Islet of Langerhans (tissue), 1 donor: ENCODE results near the gene E2F1.
"Not testable (repeated sequence)": the region's sequence is repeated elsewhere in the genome, so short reads cannot be mapped to it uniquely, and the experiment has no call there.

Source experiments
- FAIRE-seq: peaks from one replicate; lab custom pipeline; 2011; peaks lifted over from hg19 to GRCh38; lab: Jason Lieb, UNC

E2F1 gene

DNA sequence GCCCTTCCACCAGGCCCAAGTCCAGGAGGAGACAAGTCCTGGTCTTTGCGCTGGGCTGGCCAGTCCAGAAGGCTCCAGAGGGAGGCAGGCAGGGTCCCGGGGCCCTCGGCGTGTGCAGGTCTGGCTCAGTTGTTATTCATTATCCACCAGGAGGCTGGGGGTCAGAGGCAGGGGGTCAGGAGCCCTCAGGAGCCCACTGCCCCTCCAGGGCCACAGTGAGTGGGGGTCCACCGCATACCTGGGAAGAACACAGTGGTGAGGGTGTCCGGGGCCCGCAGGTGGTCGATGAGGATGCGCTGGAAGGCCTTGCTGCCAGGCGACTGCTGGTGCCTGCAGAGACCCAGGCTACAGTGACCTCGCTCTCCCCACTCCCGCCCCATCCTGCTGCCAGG, 28.5 kb downstream of the E2F1 start:
- FAIRE-seq: no peak

DNA sequence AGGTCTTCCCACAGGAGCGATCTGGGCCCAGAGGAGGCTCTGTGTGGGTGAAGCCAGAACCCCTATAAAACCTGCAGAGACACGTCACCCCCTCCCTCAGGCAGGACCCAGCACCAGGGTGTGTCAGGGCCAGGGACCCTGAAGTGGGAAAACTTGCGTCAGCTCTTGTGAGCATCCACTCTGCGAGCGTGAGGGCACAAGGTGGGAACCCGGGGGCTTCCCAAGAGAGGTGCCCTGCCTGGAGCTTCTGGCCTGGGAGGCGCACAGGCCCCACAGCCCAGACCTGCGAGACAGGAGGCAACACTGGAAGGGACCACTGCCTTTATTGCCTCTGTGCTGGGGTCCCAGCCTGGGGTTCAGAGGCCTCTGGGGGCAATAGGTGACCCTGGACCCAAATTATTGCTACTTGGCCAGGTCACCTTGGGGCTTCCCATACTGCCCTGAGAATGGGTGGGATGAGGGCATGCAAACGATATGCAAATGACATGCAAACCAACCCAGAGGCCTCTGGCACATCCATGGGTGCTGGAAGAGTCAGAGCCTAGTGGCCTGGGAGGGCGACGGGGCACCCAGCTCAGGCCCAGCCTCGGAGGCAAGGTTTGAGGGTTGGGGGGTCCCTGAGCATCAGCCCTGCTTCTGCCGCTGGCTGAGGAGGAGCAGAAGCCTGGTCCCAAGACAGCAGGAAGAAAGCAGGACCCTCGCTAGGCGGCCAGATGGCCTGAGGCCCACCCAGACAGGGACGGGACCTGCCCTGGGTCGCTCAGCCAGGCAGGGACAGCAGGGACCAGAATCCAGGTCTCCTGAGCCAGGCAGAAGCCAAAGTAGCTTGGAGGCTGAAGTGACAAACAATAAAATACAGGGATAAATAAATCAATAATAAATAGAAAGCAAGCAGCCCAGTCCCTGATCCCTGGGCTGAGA, 29.1 kb downstream of the E2F1 start:
- FAIRE-seq: no peak

DNA sequence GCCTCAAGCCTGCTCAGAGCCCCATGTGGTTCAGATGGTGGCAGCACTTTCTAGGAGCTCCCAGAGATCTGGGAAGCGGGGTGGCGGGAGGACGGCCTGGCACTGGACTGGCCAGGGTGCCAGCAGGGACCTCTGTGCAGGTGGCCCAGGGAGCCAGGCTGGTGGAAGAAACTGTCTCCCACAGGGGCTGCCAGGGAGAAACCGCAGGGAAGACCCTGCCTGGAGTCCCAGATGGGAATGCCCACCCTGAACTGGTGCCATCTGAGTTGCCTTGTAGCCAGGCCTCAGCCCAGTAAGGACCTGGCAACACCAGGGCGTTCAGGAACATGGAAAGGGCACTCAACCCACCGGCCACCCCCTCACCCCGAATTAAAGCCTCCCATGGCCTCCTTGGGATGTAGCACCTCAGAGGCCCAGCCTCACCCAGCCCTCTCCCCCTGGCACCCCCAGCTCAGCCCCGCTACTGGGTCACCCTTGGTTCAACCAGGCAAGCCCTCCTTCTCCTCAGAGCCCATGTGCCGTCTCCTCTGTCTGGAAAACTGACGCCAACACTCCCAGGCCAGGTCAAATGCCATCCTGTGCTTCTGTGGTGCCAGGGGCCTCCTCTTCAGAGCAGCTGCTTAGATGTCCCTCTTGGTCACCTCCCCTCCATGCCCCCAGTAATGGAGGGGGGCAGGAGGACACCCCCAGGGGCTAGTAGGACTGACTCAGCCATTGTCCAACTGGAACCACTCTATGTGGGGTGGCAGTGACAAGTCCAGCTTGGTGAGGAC, 30.0 kb downstream of the E2F1 start:
- no peak for FAIRE-seq

DNA sequence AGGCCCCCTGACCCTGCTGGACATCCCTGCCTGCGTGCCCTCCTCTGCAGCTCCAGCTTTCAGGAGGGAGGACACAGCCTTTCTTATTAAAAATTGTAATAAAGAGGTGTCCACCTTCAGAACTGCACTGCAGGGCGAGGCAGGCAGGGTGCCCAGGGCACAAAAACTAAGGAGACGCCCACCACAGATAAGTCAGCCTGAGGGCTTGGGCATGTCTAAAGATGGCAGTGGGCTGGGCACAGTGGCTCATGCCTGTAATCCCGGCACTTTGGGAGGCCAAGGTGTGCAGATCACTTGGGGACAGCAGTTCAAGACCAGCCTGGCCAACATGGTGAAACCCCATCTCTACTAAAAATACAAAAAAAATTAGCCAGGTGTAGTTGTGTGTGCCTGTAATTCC, 31.0 kb downstream of the E2F1 start:
- FAIRE-seq: no peak

DNA sequence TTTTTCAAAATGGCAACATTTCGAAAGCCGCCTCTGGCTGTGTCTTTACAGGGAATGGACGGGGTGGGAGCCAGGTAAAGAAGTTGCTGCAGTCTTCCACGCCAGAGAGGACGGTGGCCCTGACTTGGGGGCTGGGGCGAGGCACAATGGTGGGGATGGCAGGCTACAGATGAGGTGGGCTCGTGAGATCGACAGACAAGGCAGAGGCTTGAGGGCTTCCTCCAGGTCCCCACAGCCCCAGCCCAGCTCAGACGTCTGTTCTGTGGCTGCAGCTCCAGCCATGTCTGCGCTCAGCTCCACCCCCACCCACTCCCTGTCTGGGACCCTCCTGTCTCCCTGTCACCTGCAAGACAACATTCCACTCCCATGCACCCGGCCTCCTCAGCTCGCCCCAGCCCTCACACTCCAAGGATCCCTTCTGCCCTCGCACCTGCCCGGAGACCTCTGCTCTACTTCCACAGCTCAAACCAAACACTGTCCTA, 31.5 kb downstream of the E2F1 start:
- FAIRE-seq: no peak

DNA sequence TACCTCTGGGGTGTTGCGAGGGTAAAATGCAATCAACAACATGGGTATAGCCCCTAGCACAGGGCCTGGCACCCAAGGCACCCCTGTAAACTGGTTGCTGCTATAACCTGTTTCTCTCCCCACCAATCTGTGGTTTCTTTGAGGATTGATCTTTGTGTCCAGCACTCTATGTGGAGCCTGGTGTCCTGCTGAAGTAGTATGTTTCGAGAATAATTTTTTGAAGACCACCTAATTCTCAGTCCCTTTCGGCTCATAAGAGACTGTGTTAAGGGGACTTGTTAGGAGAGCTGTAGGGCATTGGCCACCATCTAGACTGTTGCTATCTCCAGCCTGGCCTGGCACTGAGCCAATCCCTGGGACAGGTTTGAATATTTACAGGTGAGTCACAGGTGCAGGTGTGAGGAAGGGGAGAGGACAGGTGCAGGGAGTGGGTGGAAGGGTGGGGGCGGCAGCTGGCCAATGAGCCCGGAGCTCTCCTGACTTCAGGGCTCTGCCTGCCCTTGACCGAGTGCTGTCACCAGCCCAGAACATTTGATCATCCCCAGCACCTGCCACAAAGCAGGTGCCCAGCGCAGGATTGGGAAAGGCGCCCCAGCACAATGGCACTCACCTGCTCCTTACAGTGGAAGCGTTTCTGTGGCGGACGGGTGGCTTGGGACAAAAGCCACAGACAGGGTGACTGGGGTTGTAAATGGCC, 32.1 kb downstream of the E2F1 start:
- no peak for FAIRE-seq

DNA sequence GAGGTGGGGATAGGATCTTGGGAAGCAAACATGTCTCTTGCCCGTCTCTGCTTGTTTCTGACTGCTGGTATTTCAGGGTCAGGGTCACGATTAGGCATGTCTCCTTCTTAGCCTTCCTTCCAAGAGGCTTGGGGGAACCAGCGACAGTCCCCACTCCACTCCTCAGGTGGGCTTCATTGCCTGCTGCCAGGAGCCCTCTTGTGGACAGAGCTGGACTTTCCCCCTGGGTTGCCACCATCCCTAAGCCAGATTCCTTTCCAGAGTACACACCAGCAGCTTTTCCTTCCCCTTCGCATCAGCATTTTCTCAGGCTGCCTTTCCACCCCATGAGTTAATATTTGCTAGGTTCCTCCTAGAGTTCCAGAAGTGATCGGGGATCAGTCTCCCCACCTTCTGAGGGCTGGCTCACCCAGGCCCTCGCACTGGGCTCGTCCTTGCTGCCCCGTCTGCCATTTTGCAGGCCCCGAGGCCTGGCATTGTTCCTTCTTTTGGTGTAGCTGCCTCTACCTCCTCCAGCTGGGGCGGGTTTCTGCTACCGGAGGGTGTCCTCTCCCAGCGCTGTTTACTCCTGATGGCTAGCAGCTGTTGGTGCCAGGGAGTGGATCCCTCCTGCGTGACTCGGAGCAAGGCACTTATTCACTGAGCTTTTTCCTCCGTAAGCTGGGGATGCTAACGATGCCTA, 32.8 kb downstream of the E2F1 start:
- no peak for FAIRE-seq

DNA sequence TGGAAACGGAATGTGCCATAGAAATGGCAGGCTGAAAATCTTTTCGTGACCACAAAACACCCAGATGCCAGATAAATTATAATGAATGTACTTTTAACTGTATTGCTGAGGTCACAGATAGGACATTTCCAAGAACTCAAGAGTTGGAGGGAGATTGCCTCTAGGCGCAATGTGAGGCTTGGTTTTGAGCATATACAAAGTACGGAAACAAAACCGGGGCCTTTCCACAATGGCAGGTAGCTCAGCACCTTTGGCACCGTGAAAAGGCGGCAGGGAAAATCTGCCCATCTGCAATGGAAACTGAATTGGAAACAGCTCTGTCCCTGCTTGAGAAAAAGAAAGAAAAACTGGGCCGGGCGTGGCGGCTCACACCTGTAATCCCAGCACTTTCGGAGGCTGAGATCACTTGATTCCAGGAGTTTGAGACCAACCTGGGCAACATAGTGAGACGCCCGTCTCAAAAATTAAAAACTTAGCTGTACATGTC, 34.6 kb downstream of the E2F1 start:
- FAIRE-seq: no peak

DNA sequence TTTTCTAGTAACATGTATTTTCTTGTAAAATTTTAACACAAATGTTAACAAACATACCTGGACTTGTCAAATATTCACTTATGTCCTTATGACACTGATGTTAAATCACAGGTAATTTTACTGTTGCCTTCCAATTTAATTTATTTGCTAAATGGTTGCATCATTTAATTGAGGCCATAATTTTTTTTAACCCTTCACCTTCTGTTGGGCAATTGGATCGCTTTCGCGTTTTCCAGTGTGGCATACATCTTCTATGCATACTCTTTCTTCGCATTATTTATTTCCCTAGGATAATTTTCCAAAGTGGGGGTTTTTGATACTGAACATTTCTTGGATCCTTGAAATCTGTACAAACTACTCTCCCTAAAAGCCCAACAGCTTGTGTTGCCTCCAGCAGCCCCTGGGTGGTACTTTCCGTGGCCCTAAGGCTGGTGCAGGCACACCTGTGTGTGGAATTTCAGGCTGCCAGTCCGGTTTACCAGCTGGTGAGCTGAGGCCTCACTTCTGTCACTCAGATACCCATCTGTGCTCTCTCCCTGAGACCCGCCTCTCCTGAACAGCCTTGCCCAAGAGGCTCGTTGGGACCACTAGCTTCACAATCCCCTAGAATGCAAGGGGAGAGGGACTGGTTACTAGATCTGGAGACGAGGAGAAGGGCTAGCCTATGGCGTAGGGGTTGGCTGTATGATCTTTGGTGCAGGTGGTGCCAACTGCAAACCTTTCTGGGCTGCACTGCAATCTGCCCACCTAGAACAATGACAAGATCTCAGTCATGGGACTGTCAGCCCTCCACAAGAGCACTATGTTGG, 35.2 kb downstream of the E2F1 start:
- FAIRE-seq: no peak

DNA sequence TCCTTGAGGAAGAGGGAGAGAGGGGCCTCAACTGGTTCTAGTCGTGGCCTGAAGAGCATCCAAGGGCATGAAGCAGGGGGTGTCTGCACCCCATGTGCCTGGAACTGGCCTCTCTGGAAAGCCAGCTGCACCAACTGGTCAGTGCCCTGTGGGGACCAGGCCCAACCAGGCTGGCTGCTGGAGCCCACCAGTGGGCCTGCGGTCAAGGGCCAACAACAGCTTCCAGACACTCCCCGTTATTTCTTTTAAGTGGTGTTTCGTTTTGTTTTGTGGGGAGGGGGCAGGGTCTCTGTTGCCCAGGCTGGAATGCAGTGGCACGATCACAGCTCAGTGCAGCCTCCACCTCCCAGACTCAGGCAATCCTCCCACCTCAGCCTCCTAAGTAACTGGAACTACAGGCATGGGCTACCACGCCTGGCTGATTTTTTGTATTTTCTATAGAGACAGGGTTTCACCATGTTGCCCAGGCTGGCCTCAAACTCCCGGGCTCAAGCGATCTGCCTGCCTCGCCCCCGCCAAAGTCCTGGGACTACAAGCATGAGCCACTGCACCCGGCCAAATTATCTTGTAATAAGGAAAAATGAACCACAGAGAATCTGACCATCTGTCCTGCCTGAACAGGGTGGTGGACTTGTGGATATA, 36.0 kb downstream of the E2F1 start:
- no peak for FAIRE-seq

DNA sequence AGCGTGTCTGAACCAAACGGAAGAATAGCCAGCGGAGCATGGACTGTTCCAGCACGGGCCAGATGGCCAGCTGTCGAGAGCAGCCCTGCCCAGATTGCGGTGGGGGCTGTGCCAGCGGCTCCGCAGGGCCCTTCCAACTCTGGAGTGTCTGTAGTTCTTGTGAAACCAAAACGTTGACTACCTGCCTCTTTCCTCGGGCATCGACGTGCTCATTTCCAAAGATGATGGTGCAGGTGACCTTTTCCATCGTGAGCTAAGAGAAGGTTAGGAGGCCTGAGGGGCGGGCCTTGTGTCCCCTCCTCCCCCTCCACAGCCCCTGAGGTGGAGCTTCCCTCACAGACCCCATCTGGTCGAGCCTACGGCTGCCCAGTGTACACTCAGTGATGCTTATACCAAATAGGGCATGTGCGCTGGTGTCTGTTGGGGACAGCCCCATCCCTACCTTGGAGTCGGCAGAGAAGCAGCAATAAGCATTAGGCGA, 36.9 kb downstream of the E2F1 start:
- FAIRE-seq: no peak

DNA sequence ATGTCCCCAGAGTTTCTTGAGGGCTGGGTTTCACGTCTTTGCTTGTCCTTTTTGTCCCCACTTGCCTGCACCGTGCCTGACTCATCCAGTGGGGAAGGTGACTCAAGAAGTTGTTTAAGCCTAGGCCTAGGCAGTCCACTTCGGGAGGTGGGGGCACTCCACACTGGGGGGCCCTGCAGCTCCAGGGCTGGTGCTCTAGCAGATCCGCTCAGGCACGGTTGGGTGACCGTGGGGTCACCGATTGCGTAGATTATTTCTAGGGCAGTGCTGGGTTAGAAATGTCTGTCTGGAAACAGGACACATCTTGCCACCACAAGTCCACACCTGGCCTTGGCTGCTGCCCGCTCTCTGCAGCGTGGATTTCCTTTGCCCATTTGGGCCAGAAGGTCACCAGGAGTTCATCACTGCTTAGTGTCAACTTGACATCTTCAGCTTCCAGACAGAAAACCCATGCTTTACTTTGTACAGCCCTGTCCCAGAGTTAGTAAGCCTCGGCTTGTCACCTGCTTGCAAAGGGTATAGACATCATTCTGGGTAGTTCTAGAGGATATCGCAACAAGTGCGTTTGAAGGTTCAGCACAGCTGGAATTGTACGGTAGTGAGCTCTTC, 37.7 kb downstream of the E2F1 start:
- no peak for FAIRE-seq

DNA sequence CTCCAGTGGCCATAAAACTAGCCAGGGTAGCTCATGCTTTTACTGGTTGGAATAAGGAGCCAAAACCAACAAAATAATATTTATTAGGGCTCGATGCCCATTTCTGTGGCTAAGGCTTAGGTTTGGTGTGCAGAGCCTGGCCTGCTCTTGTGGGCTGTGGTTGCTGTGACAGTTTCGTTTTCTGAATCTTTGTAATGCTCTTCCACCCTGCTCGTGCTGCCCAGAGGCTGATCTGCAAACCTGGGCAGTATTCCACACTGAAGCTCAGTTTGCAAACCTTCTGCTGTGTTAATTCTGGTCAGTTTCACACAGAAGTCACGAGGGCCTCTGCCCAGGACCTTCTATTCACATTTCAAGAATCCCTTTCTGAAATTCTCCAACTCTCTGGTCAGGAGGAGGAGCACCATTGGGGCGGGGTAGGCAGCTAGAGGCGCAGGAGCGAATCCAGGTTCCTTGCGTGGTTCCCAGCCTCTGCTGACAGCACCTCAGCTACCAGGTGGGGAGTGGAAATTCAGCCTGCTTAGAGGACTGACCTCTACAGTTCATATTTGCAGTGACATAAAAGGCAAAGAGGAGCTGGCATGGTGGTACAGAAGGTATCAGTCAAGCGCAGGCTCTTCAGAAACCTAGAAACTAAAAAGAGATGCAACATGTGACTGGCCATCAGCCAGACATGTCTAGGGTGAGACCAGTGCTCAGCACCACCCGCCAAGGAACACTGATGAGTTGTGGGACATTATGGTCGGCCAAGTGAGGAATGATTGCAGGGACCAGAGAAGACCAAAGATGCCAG, 38.4 kb downstream of the E2F1 start:
- FAIRE-seq: no peak

DNA sequence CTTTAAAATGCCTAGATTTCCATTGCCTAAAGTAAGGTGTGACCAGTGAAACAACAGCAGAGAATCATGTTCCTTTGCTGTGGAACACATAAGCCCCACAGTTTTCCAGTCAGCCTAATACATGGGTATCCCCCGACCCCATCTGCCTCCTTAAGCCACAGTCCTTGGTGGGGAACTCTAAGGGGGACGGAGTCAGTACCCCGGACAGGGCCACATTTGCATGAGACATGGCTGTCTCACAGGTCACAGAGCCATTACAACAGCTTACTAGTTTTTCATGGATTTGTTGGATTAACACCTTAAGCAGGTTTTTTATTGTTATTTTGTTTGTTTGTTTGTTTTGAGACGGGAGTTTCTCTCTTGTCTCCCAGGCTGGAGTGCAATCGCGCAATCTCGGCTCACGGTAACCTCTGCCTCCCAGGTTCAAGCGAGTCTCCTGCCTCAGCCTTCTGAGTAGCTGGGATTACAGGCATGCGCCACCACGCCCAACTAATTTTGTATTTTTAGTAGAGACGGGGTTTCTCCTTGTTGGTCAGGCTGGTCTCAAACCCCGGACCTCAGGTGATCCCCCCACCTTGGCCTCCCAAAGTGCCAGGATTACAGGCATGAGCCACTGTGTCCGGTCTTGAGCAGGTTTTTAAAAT, 39.1 kb downstream of the E2F1 start:
- FAIRE-seq: not testable (repeated sequence)

DNA sequence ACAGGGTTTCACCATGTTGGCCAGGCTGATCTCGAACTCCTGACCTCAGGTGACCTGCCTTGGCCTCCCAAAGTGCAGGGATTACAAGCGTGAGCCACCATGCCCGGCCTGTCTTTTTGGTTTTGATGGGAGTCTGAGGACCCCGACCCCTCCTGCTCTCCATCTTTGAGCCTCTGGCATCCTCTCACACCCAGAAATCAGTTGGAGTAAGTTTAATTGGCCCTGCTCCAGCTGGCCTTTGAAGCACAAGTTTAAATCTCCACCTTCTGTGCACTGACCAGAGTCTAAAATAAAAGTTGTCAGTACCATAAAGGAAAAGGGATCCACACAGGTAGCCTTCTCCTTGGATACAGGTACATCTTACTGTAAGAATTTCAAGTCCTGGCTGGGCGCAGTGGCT, 40.0 kb downstream of the E2F1 start:
- FAIRE-seq: no peak

DNA sequence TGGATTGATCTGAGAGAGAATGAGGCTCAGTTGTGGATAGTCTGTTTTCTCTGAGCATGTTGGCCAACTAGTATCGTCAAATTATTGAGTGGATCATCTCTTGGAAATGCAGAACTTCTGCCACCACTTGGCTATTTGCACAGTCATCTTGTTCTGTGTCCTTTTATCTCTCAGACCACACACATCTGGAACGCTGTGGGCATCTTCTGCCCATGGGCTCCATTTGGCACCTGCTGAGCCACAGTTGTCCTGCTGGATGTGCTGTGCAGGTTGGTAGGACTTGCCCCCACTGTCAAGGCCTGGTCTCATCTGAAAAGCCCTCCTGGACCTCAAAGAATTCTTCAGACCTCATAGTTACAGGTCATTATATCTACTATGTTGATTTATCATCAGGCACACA, 40.8 kb downstream of the E2F1 start:
- no peak for FAIRE-seq

DNA sequence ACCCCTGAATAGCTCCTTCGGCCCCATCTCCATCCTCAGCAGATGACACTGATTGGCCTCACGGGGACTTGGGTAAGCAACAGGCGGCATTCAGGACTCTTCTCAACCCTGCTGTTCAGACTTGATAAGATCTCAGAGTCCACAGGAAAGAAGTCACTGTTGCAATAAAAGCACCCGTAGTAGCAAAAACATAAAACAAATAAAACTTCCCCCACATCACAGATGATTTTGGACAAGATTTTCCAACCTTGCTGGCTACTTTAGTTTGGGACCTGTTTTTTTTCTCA, 41.2 kb downstream of the E2F1 start:
- no peak for FAIRE-seq

DNA sequence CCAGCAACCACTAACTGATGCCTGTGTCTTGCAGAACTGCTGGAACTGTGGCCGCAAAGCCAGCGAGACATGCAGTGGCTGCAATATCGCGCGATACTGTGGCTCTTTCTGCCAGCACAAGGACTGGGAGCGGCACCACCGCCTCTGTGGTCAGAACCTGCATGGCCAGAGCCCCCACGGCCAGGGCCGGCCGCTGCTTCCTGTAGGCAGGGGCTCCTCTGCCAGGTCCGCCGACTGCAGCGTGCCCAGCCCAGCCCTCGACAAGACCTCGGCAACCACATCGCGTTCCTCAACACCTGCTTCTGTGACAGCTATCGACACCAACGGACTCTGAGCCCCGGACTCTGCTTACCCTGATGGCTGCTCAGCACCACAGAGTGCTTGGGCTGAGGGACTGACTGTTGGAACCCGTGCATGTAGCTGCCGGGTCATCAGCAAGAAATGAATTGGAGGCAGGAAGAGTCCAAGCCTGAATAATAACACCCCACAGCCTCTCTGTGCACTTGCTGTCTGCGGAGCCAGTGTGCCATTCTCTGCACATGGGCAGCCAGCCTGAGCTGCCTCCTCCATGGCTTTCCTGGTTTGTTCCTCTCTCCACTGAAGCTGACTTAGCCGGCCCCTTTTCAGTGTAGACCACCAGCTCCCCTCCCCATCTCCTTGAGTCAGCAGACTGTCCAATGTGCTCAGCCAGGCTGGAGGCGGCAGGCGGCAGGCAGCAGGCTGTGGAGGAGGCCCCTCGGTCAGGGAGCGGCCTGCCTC, 41.7 kb downstream of the E2F1 start:
- no peak for FAIRE-seq
